ENCODE data around the gene BLOC1S4. TPM values are rescaled to one million over a fixed set of nuclear protein-coding genes. Genes with fewer than 3 reads are reported as not detected.

Gene BLOC1S4
- total and polyA plus RNA-seq, 2 experiments from 2014 or later, result 23.9 to 35.2 TPM

DNA sequence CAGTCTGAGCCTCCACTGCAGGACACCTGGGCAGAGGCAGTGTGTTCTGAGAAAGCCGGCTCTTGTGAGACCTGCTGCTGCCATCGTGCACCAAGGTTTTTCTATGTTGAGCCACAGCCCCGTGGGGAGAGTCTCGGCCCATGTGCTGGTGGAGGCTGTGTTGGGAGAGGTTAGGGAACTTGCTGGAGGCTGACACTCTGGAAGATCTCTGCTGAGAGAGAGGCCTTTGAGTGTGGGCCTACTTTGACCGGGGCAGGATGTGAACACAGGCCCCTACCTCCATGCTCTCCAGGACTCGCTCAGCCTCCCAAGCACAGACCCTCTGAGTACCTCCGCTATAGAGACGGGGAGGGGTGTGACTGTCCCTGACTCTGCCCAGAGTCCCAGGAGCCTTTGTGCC, 23.6 kb upstream of the BLOC1S4 start:
- H3K9me3 Mint-ChIP-seq, result peaks cover 11% of the 10 kb centered on the region

More for the DNA sequence above, 23.6 kb upstream of the BLOC1S4 start:
- no peak overlapping the region for H3K4me2 ChIP-seq
- Mint-ChIP-seq H3K27me3 (ENCODE audit: insufficient read depth, low read depth, poor library complexity) (peaks cover 14% of the 10 kb centered on the region), H3K4me1 (peaks cover 31% of the 10 kb centered on the region), H3K4me3 (no peak overlapping the region), H3K36me3 (ENCODE audit: low read depth) (peaks cover 10% of the 10 kb centered on the region), H3K27ac (no peak overlapping the region)
- H3K27ac ChIP-seq (ENCODE audit: low read depth), result no peak overlapping the region
- H3F3A ChIP-seq (replicated peaks; ENCODE audit: low read depth), result no peaks in the 10 kb centered on the region
- peaks cover 3% of the 10 kb centered on the region; the same call in 1 of the 2 replicates for H3K4me1 ChIP-seq (ENCODE audit: insufficient read depth)
- no peaks in the 10 kb centered on the region for H3K27me3 ChIP-seq (ENCODE audit: insufficient read depth)
- H3K36me3 ChIP-seq (ENCODE audit: insufficient read depth), result no peaks in the 10 kb centered on the region
- H3K4me3 ChIP-seq, result no peak overlapping the region
- no peak overlapping the region for H2AFZ ChIP-seq
- no peak for ATAC-seq
- no peak for DNase-seq (ENCODE audit: low spot score)
- TF ChIP-seq ZNF331 (CRISPR knock-in tag; IDR thresholded peaks at IDR 0.05; ENCODE audit: low read depth), result no peak
- no peak for TF ChIP-seq ZNF114 (CRISPR knock-in tag; IDR thresholded peaks at IDR 0.05)
- TF ChIP-seq, protein P1, sequence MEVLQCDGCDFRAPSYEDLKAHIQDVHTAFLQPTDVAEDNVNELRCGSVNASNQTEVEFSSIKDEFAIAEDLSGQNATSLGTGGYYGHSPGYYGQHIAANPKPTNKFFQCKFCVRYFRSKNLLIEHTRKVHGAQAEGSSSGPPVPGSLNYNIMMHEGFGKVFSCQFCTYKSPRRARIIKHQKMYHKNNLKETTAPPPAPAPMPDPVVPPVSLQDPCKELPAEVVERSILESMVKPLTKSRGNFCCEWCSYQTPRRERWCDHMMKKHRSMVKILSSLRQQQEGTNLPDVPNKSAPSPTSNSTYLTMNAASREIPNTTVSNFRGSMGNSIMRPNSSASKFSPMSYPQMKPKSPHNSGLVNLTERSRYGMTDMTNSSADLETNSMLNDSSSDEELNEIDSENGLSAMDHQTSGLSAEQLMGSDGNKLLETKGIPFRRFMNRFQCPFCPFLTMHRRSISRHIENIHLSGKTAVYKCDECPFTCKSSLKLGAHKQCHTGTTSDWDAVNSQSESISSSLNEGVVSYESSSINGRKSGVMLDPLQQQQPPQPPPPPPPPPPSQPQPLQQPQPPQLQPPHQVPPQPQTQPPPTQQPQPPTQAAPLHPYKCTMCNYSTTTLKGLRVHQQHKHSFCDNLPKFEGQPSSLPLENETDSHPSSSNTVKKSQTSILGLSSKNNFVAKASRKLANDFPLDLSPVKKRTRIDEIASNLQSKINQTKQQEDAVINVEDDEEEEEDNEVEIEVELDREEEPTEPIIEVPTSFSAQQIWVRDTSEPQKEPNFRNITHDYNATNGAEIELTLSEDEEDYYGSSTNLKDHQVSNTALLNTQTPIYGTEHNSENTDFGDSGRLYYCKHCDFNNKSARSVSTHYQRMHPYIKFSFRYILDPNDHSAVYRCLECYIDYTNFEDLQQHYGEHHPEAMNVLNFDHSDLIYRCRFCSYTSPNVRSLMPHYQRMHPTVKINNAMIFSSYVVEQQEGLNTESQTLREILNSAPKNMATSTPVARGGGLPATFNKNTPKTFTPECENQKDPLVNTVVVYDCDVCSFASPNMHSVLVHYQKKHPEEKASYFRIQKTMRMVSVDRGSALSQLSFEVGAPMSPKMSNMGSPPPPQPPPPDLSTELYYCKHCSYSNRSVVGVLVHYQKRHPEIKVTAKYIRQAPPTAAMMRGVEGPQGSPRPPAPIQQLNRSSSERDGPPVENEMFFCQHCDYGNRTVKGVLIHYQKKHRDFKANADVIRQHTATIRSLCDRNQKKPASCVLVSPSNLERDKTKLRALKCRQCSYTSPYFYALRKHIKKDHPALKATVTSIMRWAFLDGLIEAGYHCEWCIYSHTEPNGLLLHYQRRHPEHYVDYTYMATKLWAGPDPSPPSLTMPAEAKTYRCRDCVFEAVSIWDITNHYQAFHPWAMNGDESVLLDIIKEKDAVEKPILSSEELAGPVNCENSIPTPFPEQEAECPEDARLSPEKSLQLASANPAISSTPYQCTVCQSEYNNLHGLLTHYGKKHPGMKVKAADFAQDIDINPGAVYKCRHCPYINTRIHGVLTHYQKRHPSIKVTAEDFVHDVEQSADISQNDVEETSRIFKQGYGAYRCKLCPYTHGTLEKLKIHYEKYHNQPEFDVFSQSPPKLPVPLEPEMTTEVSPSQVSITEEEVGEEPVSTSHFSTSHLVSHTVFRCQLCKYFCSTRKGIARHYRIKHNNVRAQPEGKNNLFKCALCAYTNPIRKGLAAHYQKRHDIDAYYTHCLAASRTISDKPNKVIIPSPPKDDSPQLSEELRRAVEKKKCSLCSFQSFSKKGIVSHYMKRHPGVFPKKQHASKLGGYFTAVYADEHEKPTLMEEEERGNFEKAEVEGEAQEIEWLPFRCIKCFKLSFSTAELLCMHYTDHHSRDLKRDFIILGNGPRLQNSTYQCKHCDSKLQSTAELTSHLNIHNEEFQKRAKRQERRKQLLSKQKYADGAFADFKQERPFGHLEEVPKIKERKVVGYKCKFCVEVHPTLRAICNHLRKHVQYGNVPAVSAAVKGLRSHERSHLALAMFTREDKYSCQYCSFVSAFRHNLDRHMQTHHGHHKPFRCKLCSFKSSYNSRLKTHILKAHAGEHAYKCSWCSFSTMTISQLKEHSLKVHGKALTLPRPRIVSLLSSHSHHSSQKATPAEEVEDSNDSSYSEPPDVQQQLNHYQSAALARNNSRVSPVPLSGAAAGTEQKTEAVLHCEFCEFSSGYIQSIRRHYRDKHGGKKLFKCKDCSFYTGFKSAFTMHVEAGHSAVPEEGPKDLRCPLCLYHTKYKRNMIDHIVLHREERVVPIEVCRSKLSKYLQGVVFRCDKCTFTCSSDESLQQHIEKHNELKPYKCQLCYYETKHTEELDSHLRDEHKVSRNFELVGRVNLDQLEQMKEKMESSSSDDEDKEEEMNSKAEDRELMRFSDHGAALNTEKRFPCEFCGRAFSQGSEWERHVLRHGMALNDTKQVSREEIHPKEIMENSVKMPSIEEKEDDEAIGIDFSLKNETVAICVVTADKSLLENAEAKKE (CRISPR knock-in tag; IDR thresholded peaks at IDR 0.05), result no peak
- TF ChIP-seq EZH2phosphoT487 (IDR thresholded peaks at IDR 0.05; ENCODE audit: unreplicated experiment), result no peak
- no peak for TF ChIP-seq POLR2AphosphoS5 (IDR thresholded peaks at IDR 0.05; ENCODE audit: low read depth)
- TF ChIP-seq, protein P2, sequence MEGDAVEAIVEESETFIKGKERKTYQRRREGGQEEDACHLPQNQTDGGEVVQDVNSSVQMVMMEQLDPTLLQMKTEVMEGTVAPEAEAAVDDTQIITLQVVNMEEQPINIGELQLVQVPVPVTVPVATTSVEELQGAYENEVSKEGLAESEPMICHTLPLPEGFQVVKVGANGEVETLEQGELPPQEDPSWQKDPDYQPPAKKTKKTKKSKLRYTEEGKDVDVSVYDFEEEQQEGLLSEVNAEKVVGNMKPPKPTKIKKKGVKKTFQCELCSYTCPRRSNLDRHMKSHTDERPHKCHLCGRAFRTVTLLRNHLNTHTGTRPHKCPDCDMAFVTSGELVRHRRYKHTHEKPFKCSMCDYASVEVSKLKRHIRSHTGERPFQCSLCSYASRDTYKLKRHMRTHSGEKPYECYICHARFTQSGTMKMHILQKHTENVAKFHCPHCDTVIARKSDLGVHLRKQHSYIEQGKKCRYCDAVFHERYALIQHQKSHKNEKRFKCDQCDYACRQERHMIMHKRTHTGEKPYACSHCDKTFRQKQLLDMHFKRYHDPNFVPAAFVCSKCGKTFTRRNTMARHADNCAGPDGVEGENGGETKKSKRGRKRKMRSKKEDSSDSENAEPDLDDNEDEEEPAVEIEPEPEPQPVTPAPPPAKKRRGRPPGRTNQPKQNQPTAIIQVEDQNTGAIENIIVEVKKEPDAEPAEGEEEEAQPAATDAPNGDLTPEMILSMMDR (conservative IDR thresholded peaks at IDR 0.05; ENCODE audit: low read depth in 2 of 2), result no peak
- no peak for TF ChIP-seq JUNB (IDR thresholded peaks at IDR 0.05; ENCODE audit: unreplicated experiment)
- no peak for TF ChIP-seq NANOG (IDR thresholded peaks at IDR 0.05; ENCODE audit: borderline replicate concordance)
- no peak for TF ChIP-seq EZH2 (IDR thresholded peaks at IDR 0.05; ENCODE audit: low read depth, unreplicated experiment)
- TF ChIP-seq STAT1 (IDR thresholded peaks at IDR 0.05; ENCODE audit: unreplicated experiment), result no peak
- TF ChIP-seq, protein P3, sequence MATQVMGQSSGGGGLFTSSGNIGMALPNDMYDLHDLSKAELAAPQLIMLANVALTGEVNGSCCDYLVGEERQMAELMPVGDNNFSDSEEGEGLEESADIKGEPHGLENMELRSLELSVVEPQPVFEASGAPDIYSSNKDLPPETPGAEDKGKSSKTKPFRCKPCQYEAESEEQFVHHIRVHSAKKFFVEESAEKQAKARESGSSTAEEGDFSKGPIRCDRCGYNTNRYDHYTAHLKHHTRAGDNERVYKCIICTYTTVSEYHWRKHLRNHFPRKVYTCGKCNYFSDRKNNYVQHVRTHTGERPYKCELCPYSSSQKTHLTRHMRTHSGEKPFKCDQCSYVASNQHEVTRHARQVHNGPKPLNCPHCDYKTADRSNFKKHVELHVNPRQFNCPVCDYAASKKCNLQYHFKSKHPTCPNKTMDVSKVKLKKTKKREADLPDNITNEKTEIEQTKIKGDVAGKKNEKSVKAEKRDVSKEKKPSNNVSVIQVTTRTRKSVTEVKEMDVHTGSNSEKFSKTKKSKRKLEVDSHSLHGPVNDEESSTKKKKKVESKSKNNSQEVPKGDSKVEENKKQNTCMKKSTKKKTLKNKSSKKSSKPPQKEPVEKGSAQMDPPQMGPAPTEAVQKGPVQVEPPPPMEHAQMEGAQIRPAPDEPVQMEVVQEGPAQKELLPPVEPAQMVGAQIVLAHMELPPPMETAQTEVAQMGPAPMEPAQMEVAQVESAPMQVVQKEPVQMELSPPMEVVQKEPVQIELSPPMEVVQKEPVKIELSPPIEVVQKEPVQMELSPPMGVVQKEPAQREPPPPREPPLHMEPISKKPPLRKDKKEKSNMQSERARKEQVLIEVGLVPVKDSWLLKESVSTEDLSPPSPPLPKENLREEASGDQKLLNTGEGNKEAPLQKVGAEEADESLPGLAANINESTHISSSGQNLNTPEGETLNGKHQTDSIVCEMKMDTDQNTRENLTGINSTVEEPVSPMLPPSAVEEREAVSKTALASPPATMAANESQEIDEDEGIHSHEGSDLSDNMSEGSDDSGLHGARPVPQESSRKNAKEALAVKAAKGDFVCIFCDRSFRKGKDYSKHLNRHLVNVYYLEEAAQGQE (IDR thresholded peaks at IDR 0.05; ENCODE audit: unreplicated experiment), result no peak
- no peak for TF ChIP-seq CREB1 (CRISPR knock-in tag; IDR thresholded peaks at IDR 0.05; ENCODE audit: low read depth)
- TF ChIP-seq, protein P4, sequence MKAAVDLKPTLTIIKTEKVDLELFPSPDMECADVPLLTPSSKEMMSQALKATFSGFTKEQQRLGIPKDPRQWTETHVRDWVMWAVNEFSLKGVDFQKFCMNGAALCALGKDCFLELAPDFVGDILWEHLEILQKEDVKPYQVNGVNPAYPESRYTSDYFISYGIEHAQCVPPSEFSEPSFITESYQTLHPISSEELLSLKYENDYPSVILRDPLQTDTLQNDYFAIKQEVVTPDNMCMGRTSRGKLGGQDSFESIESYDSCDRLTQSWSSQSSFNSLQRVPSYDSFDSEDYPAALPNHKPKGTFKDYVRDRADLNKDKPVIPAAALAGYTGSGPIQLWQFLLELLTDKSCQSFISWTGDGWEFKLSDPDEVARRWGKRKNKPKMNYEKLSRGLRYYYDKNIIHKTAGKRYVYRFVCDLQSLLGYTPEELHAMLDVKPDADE (IDR thresholded peaks at IDR 0.05), result no peak
- no peaks in the 10 kb centered on the region for H3K79me2 ChIP-seq (replicated peaks; ENCODE audit: insufficient read depth)
- no peaks in the 10 kb centered on the region; the same call in 1 of the 2 replicates for H4K20me1 ChIP-seq (replicated peaks; ENCODE audit: insufficient read depth)
- H3K9me2 ChIP-seq (ENCODE audit: insufficient read depth), result no peaks in the 10 kb centered on the region

Data from GM23338 (cell line).